SU-DHL-6 (cell line): ENCODE measurements around the gene SCO1.

Experiments used
- H2AFZ ChIP-seq: fragments of 200-600 bp; sonication (generic); 2 replicates; pipeline ENCODE4 v1.6.1; 2014; ENCODE audit warnings: low read depth, mild to moderate bottlenecking, moderate library complexity, mixed read lengths, antibody characterized with exemption, low read length; ENCODE audit not compliant: severe bottlenecking
- H3F3A ChIP-seq: fragments of 200-600 bp; shearing (Covaris generic); 2 replicates; pipeline ENCODE4 v1.6.0; 2016; ENCODE audit warnings: antibody characterized with exemption, mild to moderate bottlenecking; ENCODE audit not compliant: insufficient read depth
- H3K27ac ChIP-seq: fragments of 200-600 bp; sonication (generic); 2 replicates; pipeline ENCODE4 v1.5.1; 2016; ENCODE audit warnings: low read depth, mild to moderate bottlenecking, low read length, moderate library complexity, mixed read lengths
- H3K27me3 ChIP-seq: fragments of 200-600 bp; sonication (generic), shearing (Covaris generic); 2 replicates; pipeline ENCODE4 v1.6.0; 2014; ENCODE audit warnings: mild to moderate bottlenecking, low read length
- H3K36me3 ChIP-seq: fragments of 200-600 bp; sonication (generic); 2 replicates; pipeline ENCODE4 v1.6.1; 2014; ENCODE audit warnings: mild to moderate bottlenecking, low read length, mixed read lengths
- H3K4me2 ChIP-seq: fragments of 300-600, 200-600 bp; shearing (Covaris generic), sonication (generic); 2 replicates; pipeline ENCODE4 v1.6.0; 2014; ENCODE audit warnings: low read length, low read depth, mild to moderate bottlenecking; ENCODE audit not compliant: poor library complexity, severe bottlenecking
- H3K4me3 ChIP-seq: fragments of 200-600 bp; sonication (generic); 2 replicates; pipeline ENCODE4 v1.5.1; 2014; ENCODE audit warnings: antibody characterized with exemption, low read length, mild to moderate bottlenecking, mixed read lengths; ENCODE audit not compliant: insufficient read depth, poor library complexity, severe bottlenecking
- H3K79me2 ChIP-seq: fragments of 200-600 bp; sonication (generic); 2 replicates; pipeline ENCODE4 v1.6.1; 2014; ENCODE audit warnings: mild to moderate bottlenecking, low read length, moderate library complexity; ENCODE audit not compliant: insufficient read depth
- H3K9ac ChIP-seq: fragments of 200-600 bp; sonication (generic); 2 replicates; pipeline ENCODE4 v1.7.0; 2014; ENCODE audit warnings: mild to moderate bottlenecking, low read length
- H3K9me2 ChIP-seq: fragments of 200-600 bp; sonication (generic); replicated peaks from 2 replicates; pipeline ENCODE4 v1.6.1; 2014; ENCODE audit warnings: low read length; ENCODE audit not compliant: insufficient read depth
- H3K9me3 ChIP-seq: fragments of 200-600 bp; sonication (generic); 2 replicates; pipeline ENCODE4 v1.6.1; 2014; ENCODE audit warnings: low read length, mixed read lengths; ENCODE audit not compliant: insufficient read depth
- H4K20me1 ChIP-seq: fragments of 200-600 bp; sonication (generic); 2 replicates; pipeline ENCODE4 v1.6.1; 2014; ENCODE audit warnings: low read depth, mild to moderate bottlenecking, antibody characterized with exemption, low read length, moderate library complexity, mixed read lengths
- EZH2phosphoT487 ChIP-seq: fragments of 200-600 bp; sonication (generic), shearing (Covaris generic); conservative IDR thresholded peaks from 2 replicates; pipeline ENCODE4 v1.6.1; 2018; ENCODE audit warnings: mild to moderate bottlenecking, antibody characterized with exemption, low read length, moderate library complexity, mixed read lengths
- TF ChIP-seq, protein P1 (sequence below): fragments of 200-600 bp; sonication (generic); IDR thresholded peaks from one replicate; pipeline ENCODE4 v1.5.1; 2017; ENCODE audit warnings: antibody characterized with exemption, mild to moderate bottlenecking, low read length, moderate library complexity; ENCODE audit not compliant: insufficient read depth, poor library complexity, severe bottlenecking

Gene SCO1

DNA sequence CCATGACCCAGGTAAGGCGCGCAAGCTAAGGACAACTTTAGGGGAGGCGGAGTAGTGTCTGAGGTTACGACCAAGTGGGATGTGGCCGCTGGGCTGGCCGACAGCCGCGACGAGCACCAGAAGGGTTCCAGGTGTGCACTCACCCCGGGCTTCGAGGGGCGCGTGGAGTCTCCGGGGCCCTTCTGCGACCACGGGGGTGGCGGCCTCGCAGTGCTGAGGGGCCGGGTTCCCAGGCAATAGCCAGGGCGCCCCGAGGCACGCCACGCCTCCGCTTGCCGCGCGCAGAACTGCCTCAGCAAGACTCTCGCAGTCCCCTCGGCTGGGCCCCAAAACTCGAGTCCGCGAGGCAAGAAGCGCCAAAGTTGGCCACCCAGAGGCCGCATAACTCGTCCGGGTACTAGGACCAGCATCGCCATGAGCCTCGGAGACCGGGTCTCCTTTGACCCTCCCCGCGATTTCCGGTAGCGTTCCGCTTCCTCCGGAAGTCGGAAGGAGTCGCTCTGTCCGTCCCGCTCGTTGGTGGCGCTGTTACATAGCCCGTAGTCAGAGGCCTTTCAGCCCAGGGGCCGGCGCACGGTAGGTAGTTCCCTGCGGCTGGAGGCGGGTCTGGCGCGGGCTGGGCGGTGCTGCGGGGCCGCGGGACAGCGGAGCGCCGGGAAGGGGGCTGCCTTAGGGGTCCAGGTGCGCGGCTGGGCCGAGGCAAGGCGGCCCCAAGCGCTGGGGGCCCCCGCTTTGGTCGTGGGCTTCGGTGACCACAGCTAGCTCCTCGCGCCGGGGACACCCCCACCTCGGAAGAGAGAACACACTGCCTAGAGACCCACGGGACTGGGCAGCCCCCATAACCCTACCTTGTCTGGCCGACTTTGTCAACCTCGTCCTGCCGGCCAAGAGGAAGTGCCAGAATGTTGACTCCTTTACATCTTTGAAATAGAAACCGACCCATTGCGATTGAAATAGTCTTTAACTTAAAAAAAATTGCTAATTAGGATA is at the start of gene SCO1, which contains the start of gene ADPRM:
TSS of gene SCO1 (minus strand) at position 442 of the 990 bp plus-strand sequence. CDS start at position 416, 26 bp downstream.
TSS of gene ADPRM (plus strand) at position 503 of the 990 bp plus-strand sequence. CDS start 7,333 bp downstream, outside the sequence.
- no peaks in the 10 kb centered on the region for H3K27me3 ChIP-seq
- H3K27ac ChIP-seq = peak within 1 kb of the TSS; percentile 74
- TF ChIP-seq, protein P1, sequence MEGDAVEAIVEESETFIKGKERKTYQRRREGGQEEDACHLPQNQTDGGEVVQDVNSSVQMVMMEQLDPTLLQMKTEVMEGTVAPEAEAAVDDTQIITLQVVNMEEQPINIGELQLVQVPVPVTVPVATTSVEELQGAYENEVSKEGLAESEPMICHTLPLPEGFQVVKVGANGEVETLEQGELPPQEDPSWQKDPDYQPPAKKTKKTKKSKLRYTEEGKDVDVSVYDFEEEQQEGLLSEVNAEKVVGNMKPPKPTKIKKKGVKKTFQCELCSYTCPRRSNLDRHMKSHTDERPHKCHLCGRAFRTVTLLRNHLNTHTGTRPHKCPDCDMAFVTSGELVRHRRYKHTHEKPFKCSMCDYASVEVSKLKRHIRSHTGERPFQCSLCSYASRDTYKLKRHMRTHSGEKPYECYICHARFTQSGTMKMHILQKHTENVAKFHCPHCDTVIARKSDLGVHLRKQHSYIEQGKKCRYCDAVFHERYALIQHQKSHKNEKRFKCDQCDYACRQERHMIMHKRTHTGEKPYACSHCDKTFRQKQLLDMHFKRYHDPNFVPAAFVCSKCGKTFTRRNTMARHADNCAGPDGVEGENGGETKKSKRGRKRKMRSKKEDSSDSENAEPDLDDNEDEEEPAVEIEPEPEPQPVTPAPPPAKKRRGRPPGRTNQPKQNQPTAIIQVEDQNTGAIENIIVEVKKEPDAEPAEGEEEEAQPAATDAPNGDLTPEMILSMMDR = no peak
- no peak for TF ChIP-seq EZH2phosphoT487
- peaks cover 13% of the 10 kb centered on the region for H3K36me3 ChIP-seq
- H3F3A ChIP-seq = no peaks in the 10 kb centered on the region; the same call in 1 of the 2 replicates
- H2AFZ ChIP-seq = peak within 1 kb of the TSS; percentile 85
- peak within 1 kb of the TSS; percentile 97 for H3K4me3 ChIP-seq
- H3K4me2 ChIP-seq = peak within 1 kb of the TSS; percentile 92
- peaks cover 60% of the 10 kb centered on the region for H3K79me2 ChIP-seq
- no peaks in the 10 kb centered on the region for H3K9me2 ChIP-seq
- no peaks in the 10 kb centered on the region for H3K9me3 ChIP-seq
- H3K9ac ChIP-seq = peak within 1 kb of the TSS; percentile 89
- no peaks in the 10 kb centered on the region for H4K20me1 ChIP-seq

DNA sequence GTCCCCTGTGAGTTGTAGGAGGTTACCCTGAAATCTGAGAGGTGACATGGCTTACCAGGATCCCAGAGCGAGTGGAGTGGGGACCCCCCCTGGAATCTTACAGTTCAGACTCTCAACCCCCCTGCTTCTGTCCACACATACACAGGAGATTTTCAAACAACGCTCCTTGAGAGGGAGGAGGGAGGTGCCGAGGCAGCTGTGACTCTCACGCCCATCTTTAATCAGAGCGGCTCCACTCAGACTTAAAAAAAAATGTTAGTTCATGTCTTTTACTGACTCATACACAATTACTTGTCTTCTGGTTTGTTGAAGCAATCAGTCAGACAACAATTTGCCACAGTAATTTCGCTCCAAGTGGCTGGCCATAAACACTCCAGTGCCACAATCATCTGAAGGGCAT is 47.9 kb upstream of the SCO1 start:
- no peaks in the 10 kb centered on the region for H3K9me2 ChIP-seq
- no peaks in the 10 kb centered on the region for H3K36me3 ChIP-seq
- no peaks in the 10 kb centered on the region for H3K79me2 ChIP-seq
- no peak overlapping the region for H3K27ac ChIP-seq
- no peak overlapping the region for H3K4me2 ChIP-seq
- H4K20me1 ChIP-seq = no peaks in the 10 kb centered on the region
- no peaks in the 10 kb centered on the region for H3F3A ChIP-seq
- TF ChIP-seq, protein P1 = no peak
- TF ChIP-seq EZH2phosphoT487 = no peak
- H3K4me3 ChIP-seq = no peak overlapping the region
- H2AFZ ChIP-seq = no peak overlapping the region
- no peak overlapping the region for H3K9ac ChIP-seq
- H3K27me3 ChIP-seq = no peaks in the 10 kb centered on the region
- no peaks in the 10 kb centered on the region for H3K9me3 ChIP-seq

DNA sequence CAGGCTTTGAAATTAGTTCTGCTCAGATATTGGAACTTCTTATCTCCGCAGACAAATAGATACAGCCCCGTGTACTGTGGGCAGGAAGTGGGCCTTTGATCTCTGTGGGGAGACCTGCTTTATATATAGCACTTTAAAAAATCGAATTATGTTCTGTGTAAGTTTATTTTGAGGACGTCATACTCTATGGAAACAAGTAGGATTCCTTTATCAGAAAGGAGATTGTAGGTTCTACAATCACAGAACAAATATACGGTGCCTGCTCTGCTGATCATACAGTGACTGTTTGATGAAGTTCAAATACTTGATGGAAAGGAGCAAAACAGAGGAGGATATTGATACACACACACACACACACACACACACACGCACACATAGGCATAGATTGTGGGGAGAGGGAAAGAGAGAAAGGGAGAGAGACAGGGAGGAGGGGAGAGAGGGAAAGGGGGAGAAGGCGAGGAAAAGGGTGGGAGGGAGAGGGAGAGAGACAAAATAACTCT is 47.2 kb upstream of the SCO1 start:
- H3K27ac ChIP-seq = no peak overlapping the region
- no peak overlapping the region for H3K9ac ChIP-seq

More for the DNA sequence above, 47.2 kb upstream of the SCO1 start:
- no peaks in the 10 kb centered on the region for H3K9me3 ChIP-seq
- no peak overlapping the region for H2AFZ ChIP-seq
- no peaks in the 10 kb centered on the region for H3K9me2 ChIP-seq
- H3K4me2 ChIP-seq = no peak overlapping the region
- H4K20me1 ChIP-seq = no peaks in the 10 kb centered on the region
- H3K4me3 ChIP-seq = no peak overlapping the region
- no peak for TF ChIP-seq EZH2phosphoT487
- TF ChIP-seq, protein P1 = no peak
- H3K27me3 ChIP-seq = no peaks in the 10 kb centered on the region
- H3F3A ChIP-seq = no peaks in the 10 kb centered on the region
- no peaks in the 10 kb centered on the region for H3K79me2 ChIP-seq
- H3K36me3 ChIP-seq = no peaks in the 10 kb centered on the region
